ENCODE results near the gene GSTT4.
"Not testable (repeated sequence)": the region's sequence is repeated elsewhere in the genome, so short reads cannot be mapped to it uniquely, and the experiment has no call there.

GSTT4 gene

DNA sequence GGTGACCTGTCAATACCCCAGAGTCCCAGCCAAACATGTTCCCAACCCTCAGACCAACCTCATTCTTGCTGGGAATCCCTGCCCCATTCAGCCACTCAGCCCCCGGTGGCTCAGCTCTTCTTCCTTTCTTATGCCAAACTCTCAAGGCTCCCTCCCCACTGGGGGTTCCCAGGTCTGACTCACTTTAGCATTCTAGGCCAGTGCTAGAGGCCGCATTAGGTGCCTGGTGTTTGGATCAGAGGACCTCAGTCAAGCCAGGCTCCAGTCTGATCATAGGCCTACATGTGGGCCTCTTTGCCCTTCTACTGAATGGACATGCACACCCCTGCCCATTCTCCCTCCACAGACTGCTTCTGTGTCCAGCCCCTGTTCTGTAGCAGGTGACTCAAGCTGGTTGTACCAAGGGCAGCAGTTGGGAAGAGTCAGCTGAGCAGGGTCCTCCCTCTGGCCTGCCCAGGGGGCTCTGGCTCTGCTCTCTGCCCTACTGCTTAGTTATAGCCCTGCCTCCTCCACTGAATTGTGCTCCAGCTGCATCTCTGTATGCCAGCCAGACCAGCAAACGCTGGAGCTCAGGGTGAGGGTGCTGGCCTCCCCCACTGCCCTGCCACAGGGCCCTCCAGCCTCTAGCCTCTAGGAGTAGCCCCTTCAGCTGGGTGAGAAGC, 15.5 kb downstream of the GSTT4 start:
- not testable (repeated sequence) for DNase-seq (ENCODE audit: low read depth in 2 of 2, low spot score in 1 of 2)

DNA sequence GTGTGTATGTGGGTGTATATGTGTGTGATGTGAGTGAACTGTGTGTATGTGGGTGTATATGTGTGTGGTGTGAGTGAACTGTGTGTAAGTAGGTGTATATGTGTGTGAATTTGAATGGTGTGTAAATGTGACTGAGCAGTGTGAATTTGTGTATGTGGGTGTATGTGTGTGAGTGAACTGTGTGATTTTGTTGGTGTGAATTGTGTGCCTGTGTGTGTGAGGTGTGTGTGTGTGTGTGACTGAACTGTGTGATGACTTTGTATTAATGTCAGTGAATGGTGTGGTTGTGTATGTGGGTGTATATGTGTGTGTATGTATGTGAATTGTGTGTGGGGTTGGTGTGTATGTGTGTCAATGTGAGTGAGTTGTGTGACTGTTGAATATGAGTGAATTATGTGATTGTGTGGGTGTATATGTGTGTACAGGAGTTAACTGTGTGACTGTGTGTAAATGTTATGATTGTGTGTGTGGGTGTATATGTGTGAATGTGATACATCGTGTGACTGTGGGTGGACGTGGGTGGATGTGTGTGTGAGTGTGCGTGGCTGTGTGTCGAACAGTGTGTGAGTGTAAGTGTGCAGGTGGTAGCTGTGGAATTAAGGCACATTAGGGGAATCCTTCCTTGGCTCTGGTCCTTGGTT, 18.6 kb downstream of the GSTT4 start:
- not testable (repeated sequence) for DNase-seq (ENCODE audit: low read depth in 2 of 2, low spot score in 1 of 2)

GRCh38 chr22:23986089-23986488, 19.2 kb downstream of the GSTT4 start:
- not testable (repeated sequence) for DNase-seq (ENCODE audit: low read depth in 2 of 2, low spot score in 1 of 2)

- no peak for DNase-seq (ENCODE audit: low read depth in 2 of 2, low spot score in 1 of 2)
These were observed 20.8 kb downstream of the GSTT4 start for GRCh38 chr22:23984430-23984829.

DNA sequence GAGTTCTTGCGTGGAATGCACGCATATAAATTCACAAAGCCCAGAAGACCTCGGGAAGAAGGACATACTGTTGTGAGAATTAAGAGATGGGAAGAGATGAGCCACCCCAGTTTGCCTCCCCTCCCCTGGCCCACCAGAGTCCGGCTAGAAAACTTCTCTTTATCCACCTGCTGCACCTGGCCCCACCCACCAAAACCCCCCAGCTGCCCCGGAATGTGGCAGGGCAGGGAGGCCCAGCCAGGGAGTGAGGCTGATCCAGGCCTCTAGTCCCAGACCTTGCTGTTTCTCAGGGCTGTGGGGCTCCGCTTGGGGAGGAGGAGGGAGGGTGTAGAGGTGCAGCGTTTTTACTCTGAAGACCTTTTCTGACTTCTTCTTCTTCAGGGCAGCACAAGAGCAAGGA, 24.7 kb downstream of the GSTT4 start:
- not testable (repeated sequence) for DNase-seq (ENCODE audit: low read depth in 2 of 2, low spot score in 1 of 2)

DNA sequence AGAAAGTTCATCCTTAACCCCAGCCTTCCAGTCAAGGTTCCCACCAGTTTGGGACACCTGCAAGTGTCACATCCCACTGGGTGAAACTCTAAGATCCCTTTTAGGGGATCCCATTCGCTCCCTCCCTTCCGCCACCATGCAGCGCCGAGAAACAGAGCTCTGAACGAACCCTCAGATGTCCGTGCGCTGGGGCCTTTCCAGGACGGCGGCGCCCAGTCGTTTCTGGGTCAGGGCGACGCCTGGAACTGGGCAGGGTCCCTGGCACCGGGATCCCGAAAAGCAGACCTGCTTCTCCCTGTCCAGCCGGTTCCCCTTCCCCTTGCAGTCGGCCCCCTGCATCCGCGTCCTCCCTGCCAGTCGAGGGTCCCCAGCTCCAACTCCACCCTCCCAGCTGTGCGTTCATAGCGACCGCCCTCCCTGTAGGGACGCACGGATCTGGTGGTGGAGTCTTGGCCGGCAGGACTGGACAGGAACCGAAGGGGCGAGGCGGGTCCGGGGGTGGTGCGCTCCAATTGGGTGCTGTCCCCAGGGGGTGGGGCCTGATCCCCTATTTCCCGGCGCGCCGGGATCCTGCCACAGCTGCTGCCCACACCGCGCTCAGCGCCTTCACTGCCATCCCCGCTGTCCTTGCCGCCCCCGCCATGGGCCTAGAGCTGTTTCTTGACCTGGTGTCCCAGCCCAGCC, 25.6 kb downstream of the GSTT4 start, which contains the start of gene GSTT2:
Gene GSTT2 (plus strand): TSS at position 578 of the 684 bp plus-strand sequence.
- not testable (repeated sequence) for DNase-seq (ENCODE audit: low read depth in 2 of 2, low spot score in 1 of 2)

- not testable (repeated sequence) for DNase-seq (ENCODE audit: low read depth in 2 of 2, low spot score in 1 of 2)
These were observed 27.9 kb downstream of the GSTT4 start for GRCh38 chr22:23977304-23977703.

- DNase-seq (ENCODE audit: low read depth in 2 of 2, low spot score in 1 of 2), result not testable (repeated sequence)
These were observed 30.4 kb downstream of the GSTT4 start for GRCh38 chr22:23974836-23975352.

DNA sequence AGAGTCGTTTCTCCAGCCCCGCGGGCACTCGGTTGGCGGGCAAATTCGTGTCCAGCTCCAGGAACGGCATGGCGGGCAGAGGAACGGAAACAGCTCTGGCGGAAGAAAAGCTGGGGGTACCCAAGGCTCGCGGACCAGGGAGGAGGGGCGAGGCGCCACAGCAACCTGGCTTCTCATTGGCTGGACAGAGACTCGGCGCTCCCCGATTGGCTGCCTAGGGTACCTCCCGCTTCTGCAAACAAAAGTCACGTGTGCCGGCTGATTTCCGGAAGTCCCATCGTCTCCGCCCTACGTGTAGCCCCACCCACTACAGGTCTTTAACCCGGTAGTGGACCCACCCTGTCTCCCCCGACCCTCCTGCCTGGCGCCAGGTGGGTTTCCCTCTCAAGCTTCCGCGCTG, 30.9 kb downstream of the GSTT4 start, which contains the start of gene DDT:
Gene DDT (minus strand): TSS at position 97 of the 400 bp plus-strand sequence. CDS start 27 bp downstream, at position 70.
- not testable (repeated sequence) for DNase-seq (ENCODE audit: low read depth in 2 of 2, low spot score in 1 of 2)

GRCh38 chr22:23971927-23972326, 33.3 kb downstream of the GSTT4 start:
- not testable (repeated sequence) for DNase-seq (ENCODE audit: low read depth in 2 of 2, low spot score in 1 of 2)

GRCh38 chr22:23970816-23971486, 34.3 kb downstream of the GSTT4 start:
- DNase-seq (ENCODE audit: low read depth in 2 of 2, low spot score in 1 of 2), result no peak

GRCh38 chr22:23970201-23970641, 35.0 kb downstream of the GSTT4 start:
- DNase-seq (ENCODE audit: low read depth in 2 of 2, low spot score in 1 of 2), result no peak

- DNase-seq (ENCODE audit: low read depth in 2 of 2, low spot score in 1 of 2), result no peak
These were observed 36.2 kb downstream of the GSTT4 start for GRCh38 chr22:23969071-23969470.

- DNase-seq (ENCODE audit: low read depth in 2 of 2, low spot score in 1 of 2), result not testable (repeated sequence)
These were observed 38.7 kb downstream of the GSTT4 start, which contains the start of gene DDTL for GRCh38 chr22:23966568-23966967. DDTL (plus strand) TSS chr22:23966888; CDS start chr22:23966915, 27 bp downstream.

DNA sequence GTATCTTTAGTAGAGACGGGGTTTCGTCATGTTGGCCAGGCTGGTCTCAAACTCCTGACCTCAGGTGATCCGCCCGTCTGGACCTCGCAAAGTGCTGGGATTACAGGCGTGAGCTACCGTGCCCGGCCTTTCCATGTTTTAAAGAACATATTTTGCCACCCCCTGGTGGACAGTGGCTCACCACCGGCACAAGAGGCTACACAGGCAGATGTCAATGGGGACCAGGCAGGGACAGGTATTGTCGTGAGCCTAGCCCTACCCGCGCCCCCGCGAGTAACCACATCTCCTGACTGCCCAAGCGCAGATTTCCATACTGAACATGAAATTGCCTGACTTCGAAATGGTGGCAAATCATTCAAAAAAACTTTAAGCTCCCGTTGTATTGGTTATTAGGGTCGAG, 39.2 kb downstream of the GSTT4 start:
- not testable (repeated sequence) for DNase-seq (ENCODE audit: low read depth in 2 of 2, low spot score in 1 of 2)

DNA sequence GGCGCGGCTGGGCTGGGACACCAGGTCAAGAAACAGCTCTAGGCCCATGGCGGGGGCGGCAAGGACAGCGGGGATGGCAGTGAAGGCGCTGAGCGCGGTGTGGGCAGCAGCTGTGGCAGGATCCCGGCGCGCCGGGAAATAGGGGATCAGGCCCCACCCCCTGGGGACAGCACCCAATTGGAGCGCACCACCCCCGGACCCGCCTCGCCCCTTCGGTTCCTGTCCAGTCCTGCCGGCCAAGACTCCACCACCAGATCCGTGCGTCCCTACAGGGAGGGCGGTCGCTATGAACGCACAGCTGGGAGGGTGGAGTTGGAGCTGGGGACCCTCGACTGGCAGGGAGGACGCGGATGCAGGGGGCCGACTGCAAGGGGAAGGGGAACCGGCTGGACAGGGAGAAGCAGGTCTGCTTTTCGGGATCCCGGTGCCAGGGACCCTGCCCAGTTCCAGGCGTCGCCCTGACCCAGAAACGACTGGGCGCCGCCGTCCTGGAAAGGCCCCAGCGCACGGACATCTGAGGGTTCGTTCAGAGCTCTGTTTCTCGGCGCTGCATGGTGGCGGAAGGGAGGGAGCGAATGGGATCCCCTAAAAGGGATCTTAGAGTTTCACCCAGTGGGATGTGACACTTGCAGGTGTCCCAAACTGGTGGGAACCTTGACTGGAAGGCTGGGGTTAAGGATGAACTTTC, 44.0 kb downstream of the GSTT4 start, which contains the start of gene GSTT2B:
Gene GSTT2B (minus strand): TSS at position 112 of the 688 bp plus-strand sequence. CDS start 64 bp downstream, at position 48.
- DNase-seq (ENCODE audit: low read depth in 2 of 2, low spot score in 1 of 2), result not testable (repeated sequence)

DNA sequence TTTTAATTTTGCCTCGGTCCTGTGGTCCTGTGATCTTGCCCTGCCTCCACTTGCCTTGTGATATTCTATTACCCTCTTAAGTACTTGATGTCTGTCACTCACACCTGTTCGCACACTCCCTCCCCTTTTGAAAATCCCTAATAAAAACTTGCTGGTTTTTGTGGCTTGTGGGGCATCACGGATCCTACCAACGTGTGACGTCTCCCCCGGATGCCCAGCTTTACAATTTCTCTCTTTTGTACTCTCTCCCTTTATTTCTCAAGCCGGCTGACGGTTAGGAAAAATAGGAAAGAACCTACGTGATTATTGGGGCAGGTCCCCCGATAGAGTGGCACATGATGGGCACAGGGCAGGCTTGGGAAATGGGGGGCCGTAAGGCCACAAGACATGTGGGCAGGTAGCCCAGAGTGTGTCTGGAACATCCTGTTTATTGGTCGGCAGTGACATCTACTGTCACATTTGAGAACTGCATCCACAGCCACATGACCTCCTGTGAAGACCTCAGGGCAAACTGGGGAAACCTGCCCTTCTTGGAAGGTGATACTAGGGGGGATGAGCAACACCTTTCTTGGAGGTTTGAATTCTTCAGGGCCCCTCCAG, 48.9 kb downstream of the GSTT4 start:
- DNase-seq (ENCODE audit: low read depth in 2 of 2, low spot score in 1 of 2), result peak; percentile 27 to 80

DNA sequence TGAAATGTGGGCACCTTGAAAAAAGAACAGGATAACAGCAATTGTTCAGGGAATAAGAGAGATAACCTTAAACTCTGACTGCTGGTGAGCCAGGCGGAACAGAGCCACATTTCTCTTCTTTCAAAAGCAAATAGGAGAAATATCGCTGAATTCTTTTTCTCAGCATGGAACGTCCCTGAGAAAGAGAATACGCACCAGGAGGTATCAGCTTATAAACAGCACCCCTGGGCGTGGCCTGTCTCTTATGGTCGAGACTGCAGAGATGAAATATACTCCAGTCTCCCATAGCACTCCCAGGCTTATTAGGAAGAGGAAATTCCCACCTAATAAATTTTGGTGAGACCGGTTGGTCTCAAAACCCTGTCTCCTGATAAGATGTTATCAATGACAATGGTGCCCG, 49.4 kb downstream of the GSTT4 start:
- DNase-seq (ENCODE audit: low read depth in 2 of 2, low spot score in 1 of 2), result not testable (repeated sequence)

- DNase-seq (ENCODE audit: low read depth in 2 of 2, low spot score in 1 of 2), result not testable (repeated sequence)
These were observed 50.3 kb downstream of the GSTT4 start for GRCh38 chr22:23954991-23955305.

All from stimulated activated CD8-positive, alpha-beta memory T cell treated with anti-CD3 and anti-CD28 coated beads, Interleukin-4, amount 100 ng/mL, for 4 hours (primary cell).